GM23338 (cell line): Measurements from ENCODE around the gene SRMS. TPM values are rescaled to one million over a fixed set of nuclear protein-coding genes. Genes with fewer than 3 reads are reported as not detected.

ENCODE experiments used
- CTCF ChIP-seq, 2 experiments: fragments of 200-600 bp in 1 of 2; sonication (generic) in 1 of 2; conservative IDR thresholded peaks; 2 replicates each; pipeline versions ENCODE4 v1.5.1 to v1.6.1; 2016 to 2017; ENCODE audit warnings: antibody characterized with exemption in 2 of 2, low read depth in 2 of 2, mild to moderate bottlenecking in 2 of 2, moderate library complexity in 1 of 2
- JUNB ChIP-seq: IDR thresholded peaks from one replicate; pipeline ENCODE4 v1.6.1; 2016; ENCODE audit warnings: antibody characterized with exemption; ENCODE audit not compliant: unreplicated experiment
- NANOG ChIP-seq: IDR thresholded peaks from 2 replicates; pipeline ENCODE4 v1.6.1; 2016; ENCODE audit warnings: antibody characterized with exemption, borderline replicate concordance
- POLR2AphosphoS5 ChIP-seq: IDR thresholded peaks from 2 replicates; pipeline ENCODE4 v1.6.1; 2016; ENCODE audit warnings: antibody characterized with exemption, low read depth
- ZNF114 ChIP-seq: fragments of 250-450 bp; sonication (Bioruptor Pico); IDR thresholded peaks from 2 replicates; pipeline ENCODE4 v1.5.0; 2020; ENCODE audit warnings: mild to moderate bottlenecking, moderate library complexity
- ZNF462 ChIP-seq: fragments of 250-450 bp; sonication (Bioruptor Pico); IDR thresholded peaks from 2 replicates; pipeline ENCODE4 v1.5.0; 2020; ENCODE audit warnings: mild to moderate bottlenecking, moderate library complexity
- polyA plus RNA-seq: library from polyadenylated mRNA; unstranded; fragments of >200 nt; fragmentation: Nextera tagmentation; extraction: Ambion mirVana; gene quantifications from 2 replicates; pipeline ENCODE4 v1.2.1, GENCODE V29; 2016
- total RNA-seq: library from RNA; depleted of rRNA; stranded (reverse); fragments of >200 nt; shearing (Covaris generic); gene quantifications from 2 replicates; pipeline ENCODE4 v1.2.3, GENCODE V29; 2014

Gene SRMS
- total and polyA plus RNA-seq, 2 experiments from 2014 or later: 0.23 to 0.59 TPM

DNA sequence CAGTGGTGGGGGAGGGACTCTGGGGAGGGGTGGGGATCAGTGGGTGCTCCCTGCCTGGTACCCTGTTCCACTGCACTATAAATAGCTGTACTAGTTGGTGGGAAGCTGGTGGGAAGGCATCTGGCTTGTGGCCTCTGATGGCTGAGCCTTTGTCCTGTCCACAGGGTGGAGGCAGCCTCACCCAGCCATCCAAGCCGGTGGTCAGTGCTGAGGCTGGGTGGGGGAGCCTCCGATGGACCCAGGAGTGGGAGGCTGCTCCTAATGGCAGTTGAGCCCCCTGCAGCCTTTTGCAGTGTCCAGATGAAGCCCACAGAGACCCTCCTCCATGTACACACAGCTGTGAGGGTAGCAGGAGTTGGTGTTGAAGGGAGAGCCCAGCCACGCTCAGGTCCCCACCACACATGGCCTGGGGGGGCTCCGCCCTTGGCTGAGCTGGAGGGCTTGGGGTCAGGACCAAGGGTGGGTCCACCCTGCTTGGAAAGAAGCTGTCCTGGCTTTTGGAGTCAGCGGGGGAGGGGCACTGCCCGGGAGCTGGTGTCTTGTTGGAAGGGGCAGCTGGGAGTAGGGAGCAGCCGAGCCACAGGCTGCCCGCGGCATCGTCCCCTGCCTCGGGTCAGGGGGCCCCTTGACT, 24.5 kb downstream of the SRMS start (continued):
- TF ChIP-seq ZNF462: no peak
- no peak for TF ChIP-seq POLR2AphosphoS5
- TF ChIP-seq ZNF114 (CRISPR knock-in tag): no peak
- TF ChIP-seq JUNB: no peak
- TF ChIP-seq CTCF (conservative IDR thresholded peaks at IDR 0.05; ENCODE audit: low read depth in 2 of 2): no peak
- TF ChIP-seq NANOG: no peak
